ENCODE measurements around the gene SAMD4A.

DNA sequence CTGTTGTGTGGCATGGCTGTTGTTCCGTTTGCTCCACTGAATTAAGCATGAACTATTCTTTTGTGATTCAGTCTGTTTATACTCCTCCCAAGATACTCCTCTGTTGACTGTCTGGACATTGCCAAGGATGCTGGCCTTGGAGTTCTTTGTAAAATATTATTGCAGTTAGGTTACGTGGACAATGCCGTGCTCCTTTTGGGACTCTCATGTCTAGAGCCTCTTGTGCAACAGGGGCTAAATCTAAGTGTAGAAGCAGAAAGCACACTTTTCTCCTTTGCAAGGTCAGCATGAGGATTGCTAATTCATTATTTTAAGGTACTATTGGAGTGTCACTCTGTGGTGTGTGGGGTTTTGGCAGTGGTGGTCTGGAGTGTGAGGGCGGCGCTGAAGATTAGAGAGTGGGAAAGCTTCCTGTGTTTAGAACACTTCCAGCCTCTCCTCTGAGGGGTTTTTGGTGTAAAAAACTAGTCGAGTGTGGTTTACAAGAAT, 125.4 kb downstream of the SAMD4A start:
- TF ChIP-seq ZFX (IDR thresholded peaks at IDR 0.05), result no peak
- TF ChIP-seq, protein P1, sequence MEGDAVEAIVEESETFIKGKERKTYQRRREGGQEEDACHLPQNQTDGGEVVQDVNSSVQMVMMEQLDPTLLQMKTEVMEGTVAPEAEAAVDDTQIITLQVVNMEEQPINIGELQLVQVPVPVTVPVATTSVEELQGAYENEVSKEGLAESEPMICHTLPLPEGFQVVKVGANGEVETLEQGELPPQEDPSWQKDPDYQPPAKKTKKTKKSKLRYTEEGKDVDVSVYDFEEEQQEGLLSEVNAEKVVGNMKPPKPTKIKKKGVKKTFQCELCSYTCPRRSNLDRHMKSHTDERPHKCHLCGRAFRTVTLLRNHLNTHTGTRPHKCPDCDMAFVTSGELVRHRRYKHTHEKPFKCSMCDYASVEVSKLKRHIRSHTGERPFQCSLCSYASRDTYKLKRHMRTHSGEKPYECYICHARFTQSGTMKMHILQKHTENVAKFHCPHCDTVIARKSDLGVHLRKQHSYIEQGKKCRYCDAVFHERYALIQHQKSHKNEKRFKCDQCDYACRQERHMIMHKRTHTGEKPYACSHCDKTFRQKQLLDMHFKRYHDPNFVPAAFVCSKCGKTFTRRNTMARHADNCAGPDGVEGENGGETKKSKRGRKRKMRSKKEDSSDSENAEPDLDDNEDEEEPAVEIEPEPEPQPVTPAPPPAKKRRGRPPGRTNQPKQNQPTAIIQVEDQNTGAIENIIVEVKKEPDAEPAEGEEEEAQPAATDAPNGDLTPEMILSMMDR (conservative IDR thresholded peaks at IDR 0.05), result no peak

Measured in C4-2B (cell line).